HEK293 (cell line): ENCODE results near the gene WAPL.

Experiments
- CTCF ChIA-PET: fragments of 350-600 bp; formaldehyde crosslinking; extraction: SDS; loops from one replicate; lab custom pipeline; 2021; ENCODE audit warnings: antibody characterized with exemption; lab: Yijun Ruan, JAX
- POLR2A ChIA-PET: fragments of 300-600 bp; formaldehyde crosslinking; extraction: SDS; loops from one replicate; lab custom pipeline; 2020; ENCODE audit warnings: antibody characterized with exemption, inconsistent platforms; lab: Yijun Ruan, JAX
- H3K27ac ChIP-seq: fragments of 200-500 bp; sonication (Bioruptor generic); 2 replicates; pipeline ENCODE4 v1.5.1; 2014; ENCODE audit warnings: low read depth, low read length, control low read depth, inconsistent platforms; ENCODE audit errors: extremely low read depth
- H3K36me3 ChIP-seq, 2 experiments: fragments of 200-500 bp in 1 of 2; sonication (Bioruptor generic) in 1 of 2; 1 replicate in 1 of 2; 2 replicates in 1 of 2; pipeline ENCODE4 v1.5.1; 2014 to 2017; ENCODE audit warnings: inconsistent platforms in 2 of 2, low read length in 2 of 2; ENCODE audit not compliant: control insufficient read depth in 2 of 2, insufficient read depth in 1 of 2
- H3K4me1 ChIP-seq: fragments of 200-500 bp; sonication (Bioruptor generic); 2 replicates; pipeline ENCODE4 v1.5.1; 2014; ENCODE audit warnings: mild to moderate bottlenecking, low read length, inconsistent platforms; ENCODE audit not compliant: control insufficient read depth, insufficient read depth
- H3K4me3 ChIP-seq: 2 replicates; pipeline ENCODE4 v1.5.1; 2011; ENCODE audit warnings: low read depth, mild to moderate bottlenecking, control low read depth, low read length, moderate library complexity
- H3K9me3 ChIP-seq: fragments of 200-500 bp; sonication (Bioruptor generic); 2 replicates; pipeline ENCODE4 v1.5.1; 2014; ENCODE audit warnings: low read depth, low read length, inconsistent platforms; ENCODE audit not compliant: control insufficient read depth, insufficient read depth
- BCL11A ChIP-seq: fragments of 450-650 bp; formaldehyde crosslinking; IDR thresholded peaks from 2 replicates; pipeline ENCODE4 v1.5.1; 2016; ENCODE audit warnings: low read depth, missing biosample characterization, missing genetic modification characterization
- GFI1B ChIP-seq: fragments of 450-650 bp; formaldehyde crosslinking; IDR thresholded peaks from 2 replicates; pipeline ENCODE4 v1.5.1; 2016; ENCODE audit warnings: missing biosample characterization, missing genetic modification characterization
- GLI4 ChIP-seq: fragments of 450-650 bp; formaldehyde crosslinking; IDR thresholded peaks from 2 replicates; pipeline ENCODE4 v1.5.1; 2016; ENCODE audit warnings: missing biosample characterization, missing genetic modification characterization
- HOXC10 ChIP-seq: sonication (generic); formaldehyde crosslinking; IDR thresholded peaks from 2 replicates; pipeline ENCODE4 v1.8.1; 2023; ENCODE audit warnings: mild to moderate bottlenecking, missing genetic modification reagents
- HOXD13 ChIP-seq: sonication (generic); formaldehyde crosslinking; IDR thresholded peaks from 2 replicates; pipeline ENCODE4 v1.8.0; 2022; ENCODE audit warnings: missing genetic modification reagents, borderline replicate concordance
- SP3 ChIP-seq: fragments of 450-650 bp; formaldehyde crosslinking; IDR thresholded peaks from 2 replicates; pipeline ENCODE4 v1.5.1; 2016; ENCODE audit warnings: missing biosample characterization, missing genetic modification characterization
- ZBTB21 ChIP-seq: fragments of 450-650 bp; formaldehyde crosslinking; IDR thresholded peaks from 2 replicates; pipeline ENCODE4 v1.5.1; 2017; ENCODE audit warnings: missing biosample characterization, missing genetic modification characterization
- ZFP37 ChIP-seq: fragments of 450-650 bp; formaldehyde crosslinking; IDR thresholded peaks from 2 replicates; pipeline ENCODE4 v1.5.1; 2016; ENCODE audit warnings: missing biosample characterization, missing genetic modification characterization
- ZNF169 ChIP-seq: fragments of 450-650 bp; formaldehyde crosslinking; IDR thresholded peaks from 2 replicates; pipeline ENCODE4 v1.5.1; 2016; ENCODE audit warnings: missing biosample characterization, missing genetic modification characterization
- ZNF214 ChIP-seq: fragments of 450-650 bp; formaldehyde crosslinking; IDR thresholded peaks from 2 replicates; pipeline ENCODE4 v1.5.1; 2017; ENCODE audit warnings: missing biosample characterization, mild to moderate bottlenecking, missing genetic modification characterization, borderline replicate concordance
- ZNF311 ChIP-seq: fragments of 450-650 bp; formaldehyde crosslinking; IDR thresholded peaks from 2 replicates; pipeline ENCODE4 v1.5.1; 2017; ENCODE audit warnings: missing biosample characterization, missing genetic modification characterization, borderline replicate concordance
- ZNF433 ChIP-seq: fragments of 450-650 bp; formaldehyde crosslinking; IDR thresholded peaks from 2 replicates; pipeline ENCODE4 v1.5.1; 2016; ENCODE audit warnings: missing biosample characterization, missing genetic modification characterization, low read depth
- ZNF549 ChIP-seq: fragments of 450-650 bp; IDR thresholded peaks from 2 replicates; pipeline ENCODE4 v1.5.1; 2018; ENCODE audit warnings: missing biosample characterization, missing genetic modification characterization, mild to moderate bottlenecking, inconsistent platforms, moderate library complexity
- ZNF76 ChIP-seq: fragments of 450-650 bp; formaldehyde crosslinking; IDR thresholded peaks from 2 replicates; pipeline ENCODE4; 2016; ENCODE audit warnings: low read depth, missing biosample characterization, missing genetic modification characterization, borderline replicate concordance
- TF ChIP-seq, protein P1 (sequence below): fragments of 450-650 bp; formaldehyde crosslinking; IDR thresholded peaks from 2 replicates; pipeline ENCODE4 v1.5.1; 2017; ENCODE audit warnings: missing biosample characterization, missing genetic modification characterization
- TF ChIP-seq, protein P2 (sequence below): fragments of 450-650 bp; formaldehyde crosslinking; conservative IDR thresholded peaks from 2 replicates; pipeline ENCODE4 v1.5.1; 2016; ENCODE audit warnings: low read depth, missing biosample characterization, missing genetic modification characterization
- TF ChIP-seq, protein P3 (sequence below): sonication (generic); formaldehyde crosslinking; IDR thresholded peaks from 2 replicates; pipeline ENCODE4 v1.8.1; 2022; ENCODE audit warnings: mild to moderate bottlenecking, moderate library complexity, missing genetic modification reagents
- TF ChIP-seq, protein P4 (sequence below): fragments of 450-650 bp; formaldehyde crosslinking; IDR thresholded peaks from 2 replicates; pipeline ENCODE4 v1.5.1; 2016; ENCODE audit warnings: missing biosample characterization, missing genetic modification characterization

Gene WAPL

DNA sequence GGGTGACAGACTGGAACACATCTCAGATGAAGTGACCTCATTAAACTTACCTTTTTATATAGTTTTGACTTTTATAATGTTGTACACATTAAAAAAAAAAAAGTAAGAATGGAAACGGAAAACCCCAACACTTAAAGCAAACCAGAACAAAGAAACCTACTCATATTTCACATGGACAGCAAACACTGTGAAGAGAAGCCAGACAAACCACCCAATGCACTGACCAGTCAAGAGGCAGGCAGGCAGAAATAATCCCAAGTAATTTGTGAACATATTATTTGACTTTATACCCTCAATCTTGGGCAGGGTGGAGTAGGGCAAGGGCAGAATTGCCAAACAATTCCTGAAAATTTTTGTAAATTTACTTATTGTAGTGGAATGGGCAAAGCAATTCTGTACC is 39.8 kb downstream of the WAPL start:
- CTCF ChIA-PET, result no interaction called here
- Histone ChIP-seq H3K4me1 (no peaks in the 10 kb centered on the region), H3K36me3 (peaks cover 17 to 35% of the 10 kb centered on the region in 2 experiments)
- POLR2A ChIA-PET, result no interaction called here
- TF ChIP-seq GLI4 (tag by site-specific recombination), result no peak
- no peak for TF ChIP-seq HOXD13 (CRISPR knock-in tag)
- TF ChIP-seq, protein P1, sequence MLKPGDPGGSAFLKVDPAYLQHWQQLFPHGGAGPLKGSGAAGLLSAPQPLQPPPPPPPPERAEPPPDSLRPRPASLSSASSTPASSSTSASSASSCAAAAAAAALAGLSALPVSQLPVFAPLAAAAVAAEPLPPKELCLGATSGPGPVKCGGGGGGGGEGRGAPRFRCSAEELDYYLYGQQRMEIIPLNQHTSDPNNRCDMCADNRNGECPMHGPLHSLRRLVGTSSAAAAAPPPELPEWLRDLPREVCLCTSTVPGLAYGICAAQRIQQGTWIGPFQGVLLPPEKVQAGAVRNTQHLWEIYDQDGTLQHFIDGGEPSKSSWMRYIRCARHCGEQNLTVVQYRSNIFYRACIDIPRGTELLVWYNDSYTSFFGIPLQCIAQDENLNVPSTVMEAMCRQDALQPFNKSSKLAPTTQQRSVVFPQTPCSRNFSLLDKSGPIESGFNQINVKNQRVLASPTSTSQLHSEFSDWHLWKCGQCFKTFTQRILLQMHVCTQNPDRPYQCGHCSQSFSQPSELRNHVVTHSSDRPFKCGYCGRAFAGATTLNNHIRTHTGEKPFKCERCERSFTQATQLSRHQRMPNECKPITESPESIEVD (tag by site-specific recombination), result 0 out of 2 replicates have a peak, but pooled peaks have one; percentile 33
- TF ChIP-seq, all 188 proteins: peak for 1
- no peak overlapping the region for H3K27ac ChIP-seq
- no peak overlapping the region for H3K4me3 ChIP-seq
- no peaks in the 10 kb centered on the region for H3K9me3 ChIP-seq

DNA sequence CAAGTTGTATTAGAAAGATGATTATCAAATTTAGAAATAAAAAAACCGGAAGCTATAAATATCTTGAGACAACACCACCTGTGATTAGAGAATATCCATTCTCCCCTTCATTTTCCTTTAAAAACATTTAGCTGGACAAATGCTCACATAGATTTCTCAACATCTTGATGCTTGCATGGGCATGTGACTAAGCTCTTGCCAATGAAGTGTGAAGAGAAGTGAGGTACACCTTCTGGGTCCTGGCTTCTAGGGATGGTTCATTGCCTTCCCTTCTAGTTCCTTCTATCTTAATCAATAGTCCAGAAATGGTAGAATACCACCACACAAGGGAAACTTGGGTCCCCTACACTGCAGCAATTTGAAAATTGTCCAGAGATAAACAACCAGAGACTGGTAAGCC is 41.0 kb downstream of the WAPL start:
- TF ChIP-seq, protein P2, sequence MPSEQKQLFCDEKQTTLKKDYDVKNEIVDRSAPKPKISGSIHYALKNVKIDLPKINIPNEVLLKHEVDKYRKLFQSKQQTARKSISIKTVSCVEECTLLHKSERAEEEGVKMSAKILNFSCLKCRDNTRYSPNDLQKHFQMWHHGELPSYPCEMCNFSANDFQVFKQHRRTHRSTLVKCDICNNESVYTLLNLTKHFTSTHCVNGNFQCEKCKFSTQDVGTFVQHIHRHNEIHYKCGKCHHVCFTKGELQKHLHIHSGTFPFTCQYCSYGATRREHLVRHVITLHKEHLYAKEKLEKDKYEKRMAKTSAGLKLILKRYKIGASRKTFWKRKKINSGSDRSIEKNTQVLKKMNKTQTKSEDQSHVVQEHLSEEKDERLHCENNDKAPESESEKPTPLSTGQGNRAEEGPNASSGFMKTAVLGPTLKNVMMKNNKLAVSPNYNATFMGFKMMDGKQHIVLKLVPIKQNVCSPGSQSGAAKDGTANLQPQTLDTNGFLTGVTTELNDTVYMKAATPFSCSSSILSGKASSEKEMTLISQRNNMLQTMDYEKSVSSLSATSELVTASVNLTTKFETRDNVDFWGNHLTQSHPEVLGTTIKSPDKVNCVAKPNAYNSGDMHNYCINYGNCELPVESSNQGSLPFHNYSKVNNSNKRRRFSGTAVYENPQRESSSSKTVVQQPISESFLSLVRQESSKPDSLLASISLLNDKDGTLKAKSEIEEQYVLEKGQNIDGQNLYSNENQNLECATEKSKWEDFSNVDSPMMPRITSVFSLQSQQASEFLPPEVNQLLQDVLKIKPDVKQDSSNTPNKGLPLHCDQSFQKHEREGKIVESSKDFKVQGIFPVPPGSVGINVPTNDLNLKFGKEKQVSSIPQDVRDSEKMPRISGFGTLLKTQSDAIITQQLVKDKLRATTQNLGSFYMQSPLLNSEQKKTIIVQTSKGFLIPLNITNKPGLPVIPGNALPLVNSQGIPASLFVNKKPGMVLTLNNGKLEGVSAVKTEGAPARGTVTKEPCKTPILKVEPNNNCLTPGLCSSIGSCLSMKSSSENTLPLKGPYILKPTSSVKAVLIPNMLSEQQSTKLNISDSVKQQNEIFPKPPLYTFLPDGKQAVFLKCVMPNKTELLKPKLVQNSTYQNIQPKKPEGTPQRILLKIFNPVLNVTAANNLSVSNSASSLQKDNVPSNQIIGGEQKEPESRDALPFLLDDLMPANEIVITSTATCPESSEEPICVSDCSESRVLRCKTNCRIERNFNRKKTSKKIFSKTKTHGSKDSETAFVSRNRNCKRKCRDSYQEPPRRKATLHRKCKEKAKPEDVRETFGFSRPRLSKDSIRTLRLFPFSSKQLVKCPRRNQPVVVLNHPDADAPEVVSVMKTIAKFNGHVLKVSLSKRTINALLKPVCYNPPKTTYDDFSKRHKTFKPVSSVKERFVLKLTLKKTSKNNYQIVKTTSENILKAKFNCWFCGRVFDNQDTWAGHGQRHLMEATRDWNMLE, result no peak
- no peak for TF ChIP-seq HOXC10 (CRISPR knock-in tag)
- TF ChIP-seq ZNF549 (tag by site-specific recombination), result no peak
- no peak for TF ChIP-seq ZNF214 (tag by site-specific recombination)
- no peak for TF ChIP-seq SP3
- TF ChIP-seq, protein P3, sequence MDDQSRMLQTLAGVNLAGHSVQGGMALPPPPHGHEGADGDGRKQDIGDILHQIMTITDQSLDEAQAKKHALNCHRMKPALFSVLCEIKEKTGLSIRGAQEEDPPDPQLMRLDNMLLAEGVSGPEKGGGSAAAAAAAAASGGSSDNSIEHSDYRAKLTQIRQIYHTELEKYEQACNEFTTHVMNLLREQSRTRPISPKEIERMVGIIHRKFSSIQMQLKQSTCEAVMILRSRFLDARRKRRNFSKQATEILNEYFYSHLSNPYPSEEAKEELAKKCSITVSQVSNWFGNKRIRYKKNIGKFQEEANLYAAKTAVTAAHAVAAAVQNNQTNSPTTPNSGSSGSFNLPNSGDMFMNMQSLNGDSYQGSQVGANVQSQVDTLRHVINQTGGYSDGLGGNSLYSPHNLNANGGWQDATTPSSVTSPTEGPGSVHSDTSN (CRISPR knock-in tag), result no peak
- TF ChIP-seq ZNF311 (tag by site-specific recombination), result no peak
- TF ChIP-seq, protein P4, sequence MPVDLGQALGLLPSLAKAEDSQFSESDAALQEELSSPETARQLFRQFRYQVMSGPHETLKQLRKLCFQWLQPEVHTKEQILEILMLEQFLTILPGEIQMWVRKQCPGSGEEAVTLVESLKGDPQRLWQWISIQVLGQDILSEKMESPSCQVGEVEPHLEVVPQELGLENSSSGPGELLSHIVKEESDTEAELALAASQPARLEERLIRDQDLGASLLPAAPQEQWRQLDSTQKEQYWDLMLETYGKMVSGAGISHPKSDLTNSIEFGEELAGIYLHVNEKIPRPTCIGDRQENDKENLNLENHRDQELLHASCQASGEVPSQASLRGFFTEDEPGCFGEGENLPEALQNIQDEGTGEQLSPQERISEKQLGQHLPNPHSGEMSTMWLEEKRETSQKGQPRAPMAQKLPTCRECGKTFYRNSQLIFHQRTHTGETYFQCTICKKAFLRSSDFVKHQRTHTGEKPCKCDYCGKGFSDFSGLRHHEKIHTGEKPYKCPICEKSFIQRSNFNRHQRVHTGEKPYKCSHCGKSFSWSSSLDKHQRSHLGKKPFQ (tag by site-specific recombination), result no peak
- no peak for TF ChIP-seq BCL11A
- no peak for TF ChIP-seq ZNF433 (tag by site-specific recombination)
- TF ChIP-seq ZNF76 (tag by site-specific recombination), result no peak
- no peak for TF ChIP-seq GFI1B
- no peak for TF ChIP-seq ZNF169 (tag by site-specific recombination)
- no peak for TF ChIP-seq ZFP37 (tag by site-specific recombination)
- TF ChIP-seq ZBTB21, result no peak
- Histone ChIP-seq H3K9me3 (no peaks in the 10 kb centered on the region), H3K4me3 (no peak overlapping the region), H3K27ac (no peak overlapping the region), H3K4me1 (no peaks in the 10 kb centered on the region), H3K36me3 (peaks cover 21 to 32% of the 10 kb centered on the region in 2 experiments)
- ChIA-PET POLR2A (interaction anchor here (0.5 to 1.1 kb wide), 2 partner anchors 49 to 81 kb away, joined by 3 read pairs; no protein-coding TSS in a partner anchor), CTCF (interaction anchor here (0.6 to 1.1 kb wide), 3 partner anchors 14 to 1295 kb away, joined by 3 read pairs; no protein-coding TSS in a partner anchor)
